Measurements from ENCODE around the gene ZFYVE1.

DNA sequence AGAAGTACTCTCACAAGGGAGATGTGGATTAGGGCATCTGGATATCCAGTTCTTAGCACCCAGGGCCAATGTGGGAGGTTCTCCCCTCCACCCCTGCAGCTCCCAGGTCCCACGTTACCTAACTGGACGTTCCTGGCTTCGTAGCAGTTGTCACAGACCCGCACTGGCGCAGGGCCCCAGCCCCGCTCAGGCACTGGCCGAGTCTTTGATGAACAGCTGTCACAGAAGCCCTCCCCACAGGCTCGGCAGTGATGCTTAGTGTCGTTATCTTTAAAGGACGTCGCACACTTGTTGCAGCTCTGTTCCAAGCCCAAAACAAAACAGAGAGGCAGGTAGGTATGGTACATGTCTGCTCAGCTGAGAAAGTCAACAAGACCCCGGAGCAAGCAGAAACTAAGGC is 52.2 kb downstream of the ZFYVE1 start:
- TF ChIP-seq, protein P1, sequence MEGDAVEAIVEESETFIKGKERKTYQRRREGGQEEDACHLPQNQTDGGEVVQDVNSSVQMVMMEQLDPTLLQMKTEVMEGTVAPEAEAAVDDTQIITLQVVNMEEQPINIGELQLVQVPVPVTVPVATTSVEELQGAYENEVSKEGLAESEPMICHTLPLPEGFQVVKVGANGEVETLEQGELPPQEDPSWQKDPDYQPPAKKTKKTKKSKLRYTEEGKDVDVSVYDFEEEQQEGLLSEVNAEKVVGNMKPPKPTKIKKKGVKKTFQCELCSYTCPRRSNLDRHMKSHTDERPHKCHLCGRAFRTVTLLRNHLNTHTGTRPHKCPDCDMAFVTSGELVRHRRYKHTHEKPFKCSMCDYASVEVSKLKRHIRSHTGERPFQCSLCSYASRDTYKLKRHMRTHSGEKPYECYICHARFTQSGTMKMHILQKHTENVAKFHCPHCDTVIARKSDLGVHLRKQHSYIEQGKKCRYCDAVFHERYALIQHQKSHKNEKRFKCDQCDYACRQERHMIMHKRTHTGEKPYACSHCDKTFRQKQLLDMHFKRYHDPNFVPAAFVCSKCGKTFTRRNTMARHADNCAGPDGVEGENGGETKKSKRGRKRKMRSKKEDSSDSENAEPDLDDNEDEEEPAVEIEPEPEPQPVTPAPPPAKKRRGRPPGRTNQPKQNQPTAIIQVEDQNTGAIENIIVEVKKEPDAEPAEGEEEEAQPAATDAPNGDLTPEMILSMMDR (IDR thresholded peaks at IDR 0.05), result no peak
- no peak for TF ChIP-seq POLR2A (IDR thresholded peaks at IDR 0.05)
